Neural progenitor cell (in vitro differentiated cells): ENCODE data around the gene CD96. TPM values are rescaled to one million over a fixed set of nuclear protein-coding genes. Genes with fewer than 3 reads are reported as not detected.

ENCODE experiments used
- DNase-seq: peaks from one replicate; pipeline ENCODE4 v3.0.0-alpha.2; 2016; ENCODE audit warnings: low spot score
- H2AFZ ChIP-seq: fragments of 200-600 bp; sonication (generic); replicated peaks from 2 replicates; pipeline ENCODE4 v1.6.1; 2016; ENCODE audit warnings: antibody characterized with exemption
- H3F3A ChIP-seq: fragments of 200-600 bp; sonication (generic); 2 replicates; pipeline ENCODE4 v1.6.1; 2016; ENCODE audit warnings: antibody characterized with exemption, low read depth
- H3K27ac ChIP-seq: fragments of 200-600 bp; sonication (generic); 2 replicates; pipeline ENCODE4 v1.5.1; 2016; ENCODE audit warnings: mild to moderate bottlenecking
- H3K27me3 ChIP-seq: fragments of 200-600 bp; sonication (generic); 2 replicates; pipeline ENCODE4 v1.6.1; 2016; ENCODE audit warnings: mild to moderate bottlenecking, moderate library complexity
- H3K36me3 ChIP-seq: fragments of 200-600 bp; sonication (generic); 2 replicates; pipeline ENCODE4 v1.5.1; 2016
- H3K4me1 ChIP-seq: fragments of 200-600 bp; sonication (generic); 2 replicates; pipeline ENCODE4 v1.6.1; 2016; ENCODE audit warnings: mixed run types
- H3K4me2 ChIP-seq: fragments of 200-600 bp; sonication (generic); 2 replicates; pipeline ENCODE4 v1.6.1; 2016
- H3K4me3 ChIP-seq: fragments of 200-600 bp; sonication (generic); 2 replicates; pipeline ENCODE4 v1.5.1; 2016
- H3K79me2 ChIP-seq: fragments of 200-600 bp; sonication (generic); 2 replicates; pipeline ENCODE4 v1.6.1; 2016; ENCODE audit warnings: low read depth
- H3K9ac ChIP-seq: fragments of 200-600 bp; sonication (generic); 2 replicates; pipeline ENCODE4 v1.6.1; 2016
- H3K9me3 ChIP-seq: fragments of 200-600 bp; sonication (generic); 2 replicates; pipeline ENCODE4 v1.5.1; 2016; ENCODE audit warnings: low read depth
- H4K20me1 ChIP-seq: fragments of 200-600 bp; sonication (generic); 2 replicates; pipeline ENCODE4 v1.6.1; 2016; ENCODE audit warnings: low read depth
- H3K27ac Mint-ChIP-seq: 3 replicates; pipeline ENCODE4 v1.8.0; 2021; ENCODE audit warnings: mixed read lengths
- H3K27me3 Mint-ChIP-seq: 2 replicates; pipeline ENCODE4 v1.8.0; 2022; ENCODE audit warnings: low read depth, mild to moderate bottlenecking, inconsistent platforms, moderate library complexity, mixed read lengths; ENCODE audit not compliant: insufficient read depth
- H3K36me3 Mint-ChIP-seq: 3 replicates; pipeline ENCODE4 v1.8.0; 2021; ENCODE audit warnings: mixed read lengths
- H3K4me1 Mint-ChIP-seq: 3 replicates; pipeline ENCODE4 v1.8.0; 2021; ENCODE audit warnings: mixed read lengths
- H3K4me3 Mint-ChIP-seq: 3 replicates; pipeline ENCODE4 v1.8.0; 2021; ENCODE audit warnings: mild to moderate bottlenecking, moderate library complexity, mixed read lengths
- H3K9me3 Mint-ChIP-seq: 3 replicates; pipeline ENCODE4 v1.8.0; 2020; ENCODE audit warnings: mixed read lengths
- EZH2 ChIP-seq: fragments of 200-600 bp; sonication (generic); IDR thresholded peaks from 2 replicates; pipeline ENCODE4 v1.6.1; 2017; ENCODE audit warnings: antibody characterized with exemption, mild to moderate bottlenecking, moderate library complexity
- EZH2phosphoT487 ChIP-seq: fragments of 200-600 bp; sonication (generic); IDR thresholded peaks from 2 replicates; pipeline ENCODE4 v1.6.1; 2017; ENCODE audit warnings: antibody characterized with exemption
- total RNA-seq: library from RNA; depleted of rRNA; stranded (reverse); fragments of >200 nt; gene quantifications from 2 replicates; pipeline ENCODE4 v1.2.3, GENCODE V29; 2015; ENCODE audit warnings: low replicate concordance
- TF ChIP-seq, protein P1 (sequence below): fragments of 200-600 bp; sonication (generic); IDR thresholded peaks from 2 replicates; pipeline ENCODE4 v1.5.1; 2017; ENCODE audit warnings: antibody characterized with exemption, mild to moderate bottlenecking

Gene CD96
- total RNA-seq, 1 donor from 2014 or later = not detected

DNA sequence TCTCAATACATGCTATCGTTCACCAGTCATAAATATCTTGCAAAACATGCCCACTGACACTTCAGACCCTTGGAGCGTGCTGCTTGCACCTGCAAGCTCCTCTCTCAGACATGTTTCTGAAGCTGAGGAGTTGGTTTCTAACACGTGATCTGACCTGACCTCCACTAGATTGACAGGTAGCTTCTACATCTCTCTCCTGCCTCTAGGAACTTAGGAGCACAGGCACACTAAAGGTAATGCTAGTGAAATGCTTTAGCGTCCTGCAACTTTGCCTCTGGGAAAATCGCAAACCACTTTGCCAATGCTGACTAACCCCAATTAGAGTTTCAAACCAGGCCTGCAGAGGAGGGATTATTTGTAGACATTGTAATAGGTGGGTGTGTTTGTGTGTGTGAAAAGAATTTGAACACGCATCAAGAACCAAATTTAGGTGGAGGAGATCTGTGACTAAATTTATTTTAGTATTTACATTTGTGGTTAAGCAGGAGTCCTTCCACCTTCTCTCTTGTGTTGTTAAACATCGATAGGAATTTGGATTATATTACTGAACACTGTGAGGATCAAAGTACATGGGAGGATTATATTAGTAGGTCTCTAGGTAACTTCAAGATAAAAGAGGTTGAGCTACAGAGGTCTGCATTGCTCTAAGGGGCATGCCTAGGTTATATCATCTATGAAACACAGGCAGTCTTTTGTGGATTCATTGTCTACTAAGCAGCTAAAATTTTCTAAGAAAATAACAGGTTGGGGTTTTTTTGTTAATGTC, 139.8 kb downstream of the CD96 start:
- Mint-ChIP-seq H3K4me3 (no peak overlapping the region), H3K4me1 (peaks cover 20% of the 10 kb centered on the region), H3K27ac (peak overlapping the region; percentile 27), H3K36me3 (peaks cover 2% of the 10 kb centered on the region), H3K27me3 (peaks cover 2% of the 10 kb centered on the region), H3K9me3 (no peaks in the 10 kb centered on the region)
- Histone ChIP-seq H3K4me2 (no peak overlapping the region), H3K9ac (no peak overlapping the region), H2AFZ (no peak overlapping the region), H3K4me3 (no peak overlapping the region), H3K27me3 (no peaks in the 10 kb centered on the region), H3K27ac (no peak overlapping the region), H3K4me1 (peaks cover 4% of the 10 kb centered on the region), H4K20me1 (peaks cover 4% of the 10 kb centered on the region), H3K79me2 (no peaks in the 10 kb centered on the region), H3K36me3 (no peaks in the 10 kb centered on the region), H3K9me3 (no peaks in the 10 kb centered on the region), H3F3A (no peaks in the 10 kb centered on the region)
- DNase-seq = no peak
- TF ChIP-seq EZH2phosphoT487 (no peak), EZH2 (no peak)
- TF ChIP-seq, protein P1, sequence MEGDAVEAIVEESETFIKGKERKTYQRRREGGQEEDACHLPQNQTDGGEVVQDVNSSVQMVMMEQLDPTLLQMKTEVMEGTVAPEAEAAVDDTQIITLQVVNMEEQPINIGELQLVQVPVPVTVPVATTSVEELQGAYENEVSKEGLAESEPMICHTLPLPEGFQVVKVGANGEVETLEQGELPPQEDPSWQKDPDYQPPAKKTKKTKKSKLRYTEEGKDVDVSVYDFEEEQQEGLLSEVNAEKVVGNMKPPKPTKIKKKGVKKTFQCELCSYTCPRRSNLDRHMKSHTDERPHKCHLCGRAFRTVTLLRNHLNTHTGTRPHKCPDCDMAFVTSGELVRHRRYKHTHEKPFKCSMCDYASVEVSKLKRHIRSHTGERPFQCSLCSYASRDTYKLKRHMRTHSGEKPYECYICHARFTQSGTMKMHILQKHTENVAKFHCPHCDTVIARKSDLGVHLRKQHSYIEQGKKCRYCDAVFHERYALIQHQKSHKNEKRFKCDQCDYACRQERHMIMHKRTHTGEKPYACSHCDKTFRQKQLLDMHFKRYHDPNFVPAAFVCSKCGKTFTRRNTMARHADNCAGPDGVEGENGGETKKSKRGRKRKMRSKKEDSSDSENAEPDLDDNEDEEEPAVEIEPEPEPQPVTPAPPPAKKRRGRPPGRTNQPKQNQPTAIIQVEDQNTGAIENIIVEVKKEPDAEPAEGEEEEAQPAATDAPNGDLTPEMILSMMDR = no peak

DNA sequence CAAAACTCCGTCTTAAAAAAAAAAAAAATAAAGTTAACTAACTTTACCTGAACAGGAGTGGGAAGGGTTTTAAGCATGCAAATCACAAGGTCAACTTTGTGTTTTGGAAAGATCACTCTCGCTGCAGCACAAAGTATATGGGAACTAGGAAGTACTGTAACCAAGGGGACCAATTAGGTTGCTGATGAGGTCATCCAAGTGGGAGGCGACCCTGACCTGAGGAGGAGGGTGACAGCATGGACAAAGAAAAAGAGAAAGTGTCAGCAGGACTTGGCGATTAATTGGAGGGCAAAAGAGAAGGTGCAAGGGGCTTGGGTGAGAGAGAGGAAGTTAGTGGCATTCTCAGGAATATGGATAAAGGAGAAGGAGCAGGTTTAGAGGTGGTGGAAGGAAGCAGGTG, 142.6 kb downstream of the CD96 start:
- Mint-ChIP-seq H3K27ac (no peak overlapping the region), H3K27me3 (peaks cover 2% of the 10 kb centered on the region), H3K4me1 (peaks cover 24% of the 10 kb centered on the region), H3K36me3 (peaks cover 2% of the 10 kb centered on the region), H3K4me3 (no peak overlapping the region), H3K9me3 (no peaks in the 10 kb centered on the region)
- H3K4me1 ChIP-seq = peaks cover 12% of the 10 kb centered on the region
- no peak overlapping the region for H3K4me3 ChIP-seq
- no peak overlapping the region for H2AFZ ChIP-seq
- no peak for DNase-seq
- no peaks in the 10 kb centered on the region for H3K9me3 ChIP-seq
- no peaks in the 10 kb centered on the region for H3K27me3 ChIP-seq
- no peak overlapping the region for H3K27ac ChIP-seq
- H4K20me1 ChIP-seq = peaks cover 9% of the 10 kb centered on the region
- no peaks in the 10 kb centered on the region for H3K36me3 ChIP-seq
- H3K79me2 ChIP-seq = no peaks in the 10 kb centered on the region
- H3F3A ChIP-seq = no peaks in the 10 kb centered on the region
- H3K4me2 ChIP-seq = no peak overlapping the region
- H3K9ac ChIP-seq = no peak overlapping the region
- no peak for TF ChIP-seq EZH2phosphoT487
- TF ChIP-seq, protein P1 = no peak
- TF ChIP-seq EZH2 = no peak

DNA sequence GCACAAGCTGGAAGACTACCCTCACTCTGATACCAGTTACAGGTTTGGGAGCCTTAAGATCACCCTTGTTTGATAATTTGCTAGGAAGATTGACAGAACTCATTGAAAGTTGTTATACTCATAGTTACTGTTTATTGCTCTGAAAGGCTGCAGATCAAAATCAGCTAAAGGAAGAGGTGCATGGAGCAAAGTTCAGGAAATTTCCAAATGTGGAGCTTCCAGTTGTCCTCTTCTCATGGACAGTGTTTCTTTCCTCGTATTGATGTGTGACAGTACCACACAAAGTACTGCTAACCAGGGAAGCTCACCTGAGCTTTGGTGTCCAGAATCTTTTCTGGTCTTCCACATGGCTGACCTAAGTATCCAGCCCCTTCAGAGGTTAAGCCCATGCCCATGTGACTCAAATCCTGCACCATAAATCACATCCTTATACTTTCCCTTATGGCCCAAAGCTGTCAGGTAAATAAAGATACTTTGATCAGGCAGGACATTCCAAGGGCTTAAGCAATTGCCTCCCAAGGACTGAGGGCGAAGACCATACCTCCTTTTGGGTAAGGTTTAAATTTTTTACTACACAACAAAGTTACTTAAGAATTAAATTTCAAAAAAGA, 146.3 kb downstream of the CD96 start:
- no peak overlapping the region for H3K4me3 ChIP-seq
- H3K36me3 Mint-ChIP-seq = peaks cover 2% of the 10 kb centered on the region
- H3K27ac ChIP-seq = no peak overlapping the region
- no peaks in the 10 kb centered on the region for H3K79me2 ChIP-seq
- no peak overlapping the region for H2AFZ ChIP-seq
- TF ChIP-seq, protein P1 = no peak
- TF ChIP-seq EZH2 = no peak
- TF ChIP-seq EZH2phosphoT487 = no peak
- no peak overlapping the region for H3K27ac Mint-ChIP-seq
- H3K36me3 ChIP-seq = no peaks in the 10 kb centered on the region
- H3K4me1 ChIP-seq = peaks cover 25% of the 10 kb centered on the region
- H3K27me3 Mint-ChIP-seq = peaks cover 2% of the 10 kb centered on the region
- no peak overlapping the region for H3K4me3 Mint-ChIP-seq
- H3K4me2 ChIP-seq = no peak overlapping the region
- no peaks in the 10 kb centered on the region for H3K27me3 ChIP-seq
- no peaks in the 10 kb centered on the region for H3K9me3 Mint-ChIP-seq
- no peak overlapping the region for H3K9ac ChIP-seq
- no peaks in the 10 kb centered on the region for H3K9me3 ChIP-seq
- H3K4me1 Mint-ChIP-seq = peaks cover 32% of the 10 kb centered on the region
- H4K20me1 ChIP-seq = peaks cover 15% of the 10 kb centered on the region
- no peak for DNase-seq
- no peaks in the 10 kb centered on the region for H3F3A ChIP-seq
